Measurements from ENCODE around the gene FAM193A.

FAM193A gene

DNA sequence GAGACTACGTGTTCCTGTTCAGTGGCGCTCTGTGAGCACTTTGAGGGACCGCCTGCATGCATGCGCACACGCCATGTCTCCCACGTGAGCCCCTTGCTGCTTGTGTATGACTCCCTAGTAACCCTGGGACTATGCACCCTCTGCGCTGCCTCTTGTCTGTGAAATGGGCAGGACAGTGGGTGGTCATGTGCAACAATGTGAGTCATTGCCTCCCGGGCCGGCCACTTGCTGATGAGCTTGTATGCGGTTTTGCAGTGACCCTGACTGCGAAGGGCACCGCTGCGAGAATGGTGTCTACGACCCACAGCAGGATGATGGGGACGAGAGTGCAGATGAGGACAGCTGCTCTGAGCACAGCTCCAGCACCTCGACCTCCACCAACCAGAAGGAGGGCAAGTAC is 158.2 kb downstream of the FAM193A start:
- TF ChIP-seq GATA3 (IDR thresholded peaks at IDR 0.05; ENCODE audit: low read depth, low read length) (no peak), GATA2 (IDR thresholded peaks at IDR 0.05; ENCODE audit: low read depth, low read length) (no peak)

DNA sequence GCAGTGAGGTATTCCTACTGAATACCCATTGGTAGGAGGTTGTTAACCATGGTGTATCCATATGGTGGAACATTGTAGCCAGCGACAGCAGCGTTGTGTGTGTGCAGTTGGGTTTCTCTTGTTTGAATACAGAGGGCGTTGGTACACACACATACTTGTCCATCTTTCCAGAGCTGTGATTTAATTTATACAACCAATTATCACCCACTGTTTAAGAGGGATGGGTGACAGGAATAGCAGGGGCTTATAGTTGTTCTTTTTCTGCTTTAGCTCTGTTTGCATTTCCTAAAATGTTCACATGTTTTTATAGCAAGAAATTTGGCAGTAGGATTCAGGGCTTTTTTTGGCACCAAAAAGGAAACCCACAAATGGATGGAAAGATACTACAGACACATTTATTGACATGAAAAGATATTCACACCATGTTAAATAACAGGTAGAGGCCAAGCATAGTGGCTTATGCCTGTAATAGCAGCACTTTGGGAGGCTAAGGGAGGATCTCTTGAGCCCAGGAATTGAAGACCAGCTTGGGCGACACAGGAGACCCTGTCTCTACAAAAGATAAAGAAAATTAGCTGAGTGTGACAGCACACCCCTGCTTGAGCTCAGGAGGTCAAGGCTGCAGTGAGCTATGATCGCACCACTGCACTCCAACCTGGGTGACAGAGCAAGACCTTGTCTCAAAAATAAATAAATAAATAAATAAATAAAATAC is 159.1 kb downstream of the FAM193A start:
- TF ChIP-seq GATA3 (IDR thresholded peaks at IDR 0.05; ENCODE audit: low read depth, low read length) (no peak), GATA2 (IDR thresholded peaks at IDR 0.05; ENCODE audit: low read depth, low read length) (no peak)

DNA sequence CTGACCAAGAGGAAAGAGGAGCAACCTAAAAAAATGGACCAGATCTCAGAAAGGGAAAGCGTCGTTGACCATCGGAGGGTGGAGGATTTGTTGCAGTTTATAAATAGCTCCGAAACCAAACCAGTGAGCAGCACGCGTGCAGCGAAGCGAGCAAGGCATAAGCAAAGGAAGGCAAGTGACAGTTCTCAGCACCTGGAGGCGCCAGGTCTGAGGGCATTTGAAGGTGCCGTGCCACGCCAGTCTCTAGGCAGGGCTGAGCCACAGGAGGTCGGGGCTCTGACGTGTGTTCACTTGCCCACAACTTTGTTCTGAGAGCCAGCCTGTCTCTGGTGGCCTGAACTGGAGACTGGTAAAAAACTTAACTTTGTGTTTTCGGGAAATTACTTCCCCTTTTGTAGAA is 160.0 kb downstream of the FAM193A start:
- TF ChIP-seq GATA3 (IDR thresholded peaks at IDR 0.05; ENCODE audit: low read depth, low read length) (no peak), GATA2 (IDR thresholded peaks at IDR 0.05; ENCODE audit: low read depth, low read length) (no peak)

DNA sequence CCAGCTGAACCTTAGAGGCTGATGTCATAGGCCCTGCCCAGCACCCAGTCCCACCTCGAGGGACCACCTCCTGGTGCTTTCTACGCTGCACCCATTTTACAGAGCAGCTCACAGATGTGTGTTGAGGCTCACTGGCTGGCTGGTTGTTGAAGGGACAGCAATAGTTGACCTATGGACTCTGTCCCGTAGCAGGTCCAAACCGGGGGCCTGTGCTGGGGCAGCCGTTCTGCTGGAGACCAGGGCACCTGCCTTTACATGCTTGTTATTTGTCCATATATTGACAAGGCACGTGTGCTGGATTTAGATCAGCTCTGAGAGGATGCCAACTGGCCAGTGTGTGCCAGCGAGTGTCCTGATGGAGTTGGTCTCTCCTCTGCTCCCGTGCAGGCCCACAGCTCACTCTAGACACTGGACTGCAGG is 161.6 kb downstream of the FAM193A start:
- no peak for TF ChIP-seq GATA2 (IDR thresholded peaks at IDR 0.05; ENCODE audit: low read depth, low read length)
- TF ChIP-seq GATA3 (IDR thresholded peaks at IDR 0.05; ENCODE audit: low read depth, low read length), result no peak

DNA sequence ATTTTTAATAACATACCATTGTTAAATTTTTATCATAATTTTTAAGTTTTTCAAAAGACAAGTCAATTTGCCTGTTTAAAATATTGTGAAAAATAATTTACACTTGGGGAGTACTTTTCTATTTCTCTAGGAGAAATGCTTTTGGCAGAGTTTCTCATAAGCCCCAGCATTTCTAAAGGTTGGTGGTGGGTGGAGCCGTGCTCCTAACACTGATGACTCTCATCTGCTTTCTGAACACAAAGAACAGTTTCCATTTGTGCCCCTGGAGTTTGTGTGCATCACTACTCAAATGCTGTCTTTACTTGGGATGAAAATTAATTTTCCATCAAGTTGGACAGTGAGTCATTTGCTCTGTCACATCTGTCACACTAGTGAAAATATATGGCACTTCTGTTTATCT is 162.1 kb downstream of the FAM193A start:
- no peak for TF ChIP-seq GATA3 (IDR thresholded peaks at IDR 0.05; ENCODE audit: low read depth, low read length)
- TF ChIP-seq GATA2 (IDR thresholded peaks at IDR 0.05; ENCODE audit: low read depth, low read length), result no peak

DNA sequence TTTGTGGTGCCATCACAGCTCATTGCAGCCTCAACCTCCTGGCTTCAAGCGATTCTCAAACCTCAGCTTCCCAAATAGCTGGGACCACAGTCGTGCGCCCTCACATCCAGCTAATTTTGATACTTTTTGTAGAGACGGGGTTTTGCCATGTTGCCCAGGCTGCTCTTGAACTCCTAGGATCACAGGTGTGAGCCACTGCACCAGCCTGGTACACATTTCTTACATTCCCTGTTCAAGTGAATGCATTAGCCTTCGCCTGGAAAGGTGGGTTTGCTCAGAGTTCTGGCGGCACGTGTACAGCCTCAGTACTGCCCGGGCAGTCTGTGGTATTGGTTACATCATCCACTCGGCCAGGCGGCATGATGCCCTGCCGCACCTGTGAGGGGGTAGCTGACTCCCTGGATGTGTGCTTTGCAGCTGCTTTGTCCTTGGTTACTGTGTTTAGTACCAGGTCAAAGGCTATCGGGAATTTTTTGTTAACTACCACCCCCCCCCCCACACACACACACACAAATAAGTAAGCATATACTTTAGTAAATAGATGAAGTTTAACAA is 162.6 kb downstream of the FAM193A start:
- TF ChIP-seq GATA2 (IDR thresholded peaks at IDR 0.05; ENCODE audit: low read depth, low read length), result no peak
- no peak for TF ChIP-seq GATA3 (IDR thresholded peaks at IDR 0.05; ENCODE audit: low read depth, low read length)

DNA sequence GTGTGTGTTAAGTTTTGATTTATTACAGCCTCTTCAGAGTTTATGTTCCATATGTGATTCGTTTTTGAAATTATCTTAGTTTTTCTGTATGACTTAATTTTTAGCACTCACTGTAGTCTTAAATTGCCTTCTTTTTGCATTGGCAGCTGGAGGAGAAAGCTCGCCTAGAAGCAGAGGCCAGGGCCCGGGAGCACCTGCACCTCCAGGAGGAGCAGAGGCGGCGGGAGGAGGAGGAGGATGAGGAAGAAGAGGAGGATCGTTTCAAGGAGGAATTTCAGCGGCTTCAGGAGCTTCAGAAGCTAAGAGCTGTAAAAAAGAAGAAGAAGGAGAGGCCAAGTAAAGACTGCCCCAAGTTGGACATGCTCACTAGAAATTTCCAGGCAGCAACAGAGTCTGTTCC is 163.1 kb downstream of the FAM193A start:
- TF ChIP-seq GATA3 (IDR thresholded peaks at IDR 0.05; ENCODE audit: low read depth, low read length) (no peak), GATA2 (IDR thresholded peaks at IDR 0.05; ENCODE audit: low read depth, low read length) (no peak)

DNA sequence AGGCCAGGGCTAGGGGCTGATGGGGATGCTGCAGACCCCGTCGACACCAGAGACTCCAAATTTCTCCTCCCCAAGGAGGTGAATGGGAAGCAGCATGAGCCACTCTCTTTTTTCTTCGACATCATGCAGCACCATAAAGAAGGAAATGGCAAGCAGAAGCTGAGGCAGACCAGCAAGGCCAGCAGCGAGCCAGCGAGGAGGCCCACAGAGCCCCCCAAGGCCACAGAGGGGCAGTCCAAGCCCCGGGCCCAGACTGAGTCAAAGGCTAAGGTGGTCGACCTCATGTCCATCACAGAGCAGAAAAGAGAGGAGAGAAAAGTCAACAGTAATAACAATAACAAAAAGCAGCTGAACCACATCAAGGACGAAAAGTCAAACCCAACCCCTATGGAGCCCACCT is 163.6 kb downstream of the FAM193A start:
- TF ChIP-seq GATA3 (IDR thresholded peaks at IDR 0.05; ENCODE audit: low read depth, low read length), result no peak
- TF ChIP-seq GATA2 (IDR thresholded peaks at IDR 0.05; ENCODE audit: low read depth, low read length), result no peak

DNA sequence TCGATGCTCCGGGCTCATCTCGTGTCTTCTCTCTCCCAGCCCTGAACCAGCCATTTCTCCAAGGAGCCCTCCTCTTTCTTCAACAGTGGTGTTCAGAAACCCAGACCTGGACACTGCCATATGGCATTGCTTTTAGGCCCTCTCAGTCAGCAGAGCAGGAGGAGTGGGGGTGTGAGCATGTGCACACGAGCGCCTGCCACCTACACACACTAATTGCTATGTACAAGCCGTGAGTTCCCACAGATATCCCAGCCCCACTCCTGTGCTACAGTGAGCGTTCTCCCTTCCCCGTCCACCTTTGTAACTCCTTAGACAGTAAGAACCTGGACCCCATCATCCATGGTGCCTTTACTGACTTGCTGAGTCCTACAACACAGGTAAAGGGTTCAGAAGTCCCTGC is 165.9 kb downstream of the FAM193A start:
- no peak for TF ChIP-seq GATA3 (IDR thresholded peaks at IDR 0.05; ENCODE audit: low read depth, low read length)

DNA sequence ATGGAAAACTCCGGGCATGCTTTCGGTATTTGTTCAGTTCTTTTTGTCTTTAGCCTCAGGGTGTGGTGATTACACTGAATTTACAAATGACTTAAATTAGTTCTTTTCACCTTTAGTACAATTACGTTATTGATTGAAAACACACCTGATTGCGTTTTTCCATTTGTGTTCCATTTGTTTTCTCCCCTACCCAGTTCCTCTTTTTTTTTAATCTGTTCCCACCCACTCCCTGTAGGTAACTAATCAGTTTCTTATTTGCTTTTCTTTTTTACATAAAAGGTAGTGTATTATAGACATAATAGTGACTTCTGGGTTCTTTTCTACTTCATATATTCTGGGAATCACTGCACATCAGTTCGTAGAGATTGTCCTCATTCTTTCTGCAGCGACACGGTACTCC is 166.3 kb downstream of the FAM193A start:
- no peak for TF ChIP-seq GATA3 (IDR thresholded peaks at IDR 0.05; ENCODE audit: low read depth, low read length)
- TF ChIP-seq GATA2 (IDR thresholded peaks at IDR 0.05; ENCODE audit: low read depth, low read length), result no peak

DNA sequence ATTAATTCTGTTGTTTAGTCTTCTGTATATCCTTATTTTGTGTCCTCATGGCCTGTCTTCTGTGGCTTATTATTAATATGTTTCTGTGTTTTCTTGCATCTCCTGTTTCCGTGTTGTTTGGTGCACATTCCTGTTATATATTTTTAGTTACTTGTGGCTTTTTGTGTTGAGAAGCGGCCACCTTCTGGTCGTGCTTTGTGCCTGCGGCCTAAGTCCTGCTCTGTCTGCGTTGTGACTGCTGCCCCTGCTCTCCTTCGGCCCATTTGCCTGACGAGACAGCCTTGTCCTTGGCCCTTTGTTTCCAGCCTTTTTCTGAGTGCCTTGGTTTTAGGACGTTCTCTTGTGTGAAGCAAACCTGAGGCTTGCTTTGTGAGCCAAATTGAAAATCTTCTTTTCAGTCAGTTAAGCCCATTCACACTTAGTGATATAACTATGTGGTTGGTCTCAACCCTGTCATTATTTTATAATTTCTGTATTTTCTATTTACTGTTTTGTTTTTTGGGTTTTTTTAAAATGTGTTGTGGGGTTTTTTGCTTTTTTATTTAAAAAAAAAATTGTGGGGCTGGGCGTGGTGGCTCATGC is 175.9 kb downstream of the FAM193A start:
- no peak for TF ChIP-seq GATA3 (IDR thresholded peaks at IDR 0.05; ENCODE audit: low read depth, low read length)

DNA sequence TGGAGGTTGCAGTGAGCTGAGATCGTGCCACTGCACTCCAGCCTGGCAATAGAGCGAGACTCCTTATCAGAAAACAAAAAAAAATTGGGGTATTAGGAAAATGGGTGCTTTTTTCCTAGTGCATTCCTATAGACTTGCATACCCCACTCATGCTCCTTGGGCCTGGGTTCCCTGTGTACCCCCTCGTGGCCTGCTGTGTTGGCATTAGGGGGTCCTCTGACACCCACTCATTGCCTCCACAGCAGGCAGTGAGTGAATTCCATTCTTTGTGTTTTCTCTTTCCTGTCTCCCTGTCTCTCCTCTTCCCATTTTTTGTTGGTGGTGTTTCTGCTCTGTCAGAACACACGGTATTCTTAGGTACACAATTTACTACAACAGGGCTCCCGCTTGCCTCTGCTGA is 176.9 kb downstream of the FAM193A start:
- TF ChIP-seq GATA2 (IDR thresholded peaks at IDR 0.05; ENCODE audit: low read depth, low read length), result no peak
- no peak for TF ChIP-seq GATA3 (IDR thresholded peaks at IDR 0.05; ENCODE audit: low read depth, low read length)

DNA sequence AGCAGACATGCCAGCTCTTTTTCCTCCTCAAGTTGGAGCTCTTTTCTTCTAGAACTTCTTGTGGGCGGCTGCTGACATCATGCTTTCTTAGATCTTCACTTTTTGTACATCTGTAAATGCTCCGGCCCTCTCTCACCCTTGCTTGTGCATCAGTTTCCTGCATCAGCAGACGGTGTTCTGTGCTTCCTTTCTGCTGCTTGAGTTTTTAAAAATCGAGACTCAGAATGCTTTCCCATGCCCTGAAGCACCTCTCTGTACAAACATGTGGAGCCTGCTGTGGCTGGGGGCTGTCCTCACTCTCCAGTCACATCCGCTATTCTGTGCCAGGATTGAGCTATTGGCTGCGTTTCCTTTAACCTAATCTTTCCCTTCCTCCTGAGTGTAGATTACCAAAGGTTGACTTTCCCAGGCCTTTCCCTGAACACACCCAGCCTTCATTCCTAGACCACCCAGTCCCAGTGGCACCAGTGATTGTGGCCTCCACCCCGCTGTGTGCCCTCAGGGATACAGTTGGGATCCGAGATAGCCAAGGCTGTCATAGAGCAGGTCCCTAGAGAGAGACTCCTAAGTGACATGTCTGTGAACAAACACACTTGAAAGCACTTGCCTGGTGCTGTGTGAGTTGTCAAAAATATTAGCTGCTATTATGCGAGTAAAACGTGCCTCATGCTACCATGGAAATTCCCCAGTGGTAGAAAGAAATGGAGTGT is 177.8 kb downstream of the FAM193A start:
- TF ChIP-seq GATA3 (IDR thresholded peaks at IDR 0.05; ENCODE audit: low read depth, low read length) (no peak), GATA2 (IDR thresholded peaks at IDR 0.05; ENCODE audit: low read depth, low read length) (no peak)

DNA sequence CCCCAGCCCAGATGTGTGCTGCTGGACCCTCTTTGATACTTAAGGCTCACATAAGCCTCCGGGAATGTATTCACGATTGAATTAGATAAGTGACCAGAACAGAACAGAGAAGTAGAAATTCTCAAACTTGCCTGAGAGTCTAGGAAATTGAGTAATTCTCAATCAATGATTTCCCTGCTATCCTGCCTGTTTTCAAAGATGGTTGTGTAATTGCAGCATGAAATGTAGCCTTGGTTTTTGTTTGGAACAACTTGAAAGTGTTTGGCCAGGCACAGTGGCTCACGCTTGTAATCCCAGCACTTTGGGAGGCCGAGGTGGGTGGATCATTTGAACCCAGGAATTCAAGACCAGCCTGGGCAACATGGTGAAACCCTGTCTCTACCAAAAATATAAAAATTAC is 178.5 kb downstream of the FAM193A start:
- TF ChIP-seq GATA2 (IDR thresholded peaks at IDR 0.05; ENCODE audit: low read depth, low read length), result no peak
- no peak for TF ChIP-seq GATA3 (IDR thresholded peaks at IDR 0.05; ENCODE audit: low read depth, low read length)

DNA sequence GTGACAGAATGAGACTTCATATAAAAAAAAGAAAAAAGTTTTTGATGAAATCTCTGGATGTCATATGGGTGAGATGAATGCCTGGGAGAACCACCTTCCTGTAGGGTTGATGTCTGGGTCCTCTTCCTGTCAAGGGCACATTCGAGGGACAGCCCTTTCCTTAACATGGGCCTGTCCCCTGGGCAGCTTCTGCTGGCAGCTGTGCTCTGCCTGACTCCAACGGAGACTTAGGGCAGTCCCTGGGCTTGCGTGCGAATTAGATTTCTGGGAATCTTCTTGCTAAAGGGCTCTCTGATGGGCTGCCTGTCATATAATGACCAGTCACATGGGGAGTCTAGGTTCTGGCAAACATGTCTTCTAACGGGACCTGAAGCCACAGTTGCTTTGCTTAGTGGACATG is 179.0 kb downstream of the FAM193A start:
- TF ChIP-seq GATA3 (IDR thresholded peaks at IDR 0.05; ENCODE audit: low read depth, low read length) (no peak), GATA2 (IDR thresholded peaks at IDR 0.05; ENCODE audit: low read depth, low read length) (no peak)

Measured in SH-SY5Y (cell line).